GM18511 (cell line): ENCODE results near the gene ZBP1.

Experiments
- ATAC-seq: cut with Tn5 transposase; IDR thresholded peaks from one replicate; pipeline ENCODE4 v1.9.1; 2021; ENCODE audit warnings: mild to moderate bottlenecking, moderate library complexity; ENCODE audit not compliant: unreplicated experiment

ZBP1 gene

DNA sequence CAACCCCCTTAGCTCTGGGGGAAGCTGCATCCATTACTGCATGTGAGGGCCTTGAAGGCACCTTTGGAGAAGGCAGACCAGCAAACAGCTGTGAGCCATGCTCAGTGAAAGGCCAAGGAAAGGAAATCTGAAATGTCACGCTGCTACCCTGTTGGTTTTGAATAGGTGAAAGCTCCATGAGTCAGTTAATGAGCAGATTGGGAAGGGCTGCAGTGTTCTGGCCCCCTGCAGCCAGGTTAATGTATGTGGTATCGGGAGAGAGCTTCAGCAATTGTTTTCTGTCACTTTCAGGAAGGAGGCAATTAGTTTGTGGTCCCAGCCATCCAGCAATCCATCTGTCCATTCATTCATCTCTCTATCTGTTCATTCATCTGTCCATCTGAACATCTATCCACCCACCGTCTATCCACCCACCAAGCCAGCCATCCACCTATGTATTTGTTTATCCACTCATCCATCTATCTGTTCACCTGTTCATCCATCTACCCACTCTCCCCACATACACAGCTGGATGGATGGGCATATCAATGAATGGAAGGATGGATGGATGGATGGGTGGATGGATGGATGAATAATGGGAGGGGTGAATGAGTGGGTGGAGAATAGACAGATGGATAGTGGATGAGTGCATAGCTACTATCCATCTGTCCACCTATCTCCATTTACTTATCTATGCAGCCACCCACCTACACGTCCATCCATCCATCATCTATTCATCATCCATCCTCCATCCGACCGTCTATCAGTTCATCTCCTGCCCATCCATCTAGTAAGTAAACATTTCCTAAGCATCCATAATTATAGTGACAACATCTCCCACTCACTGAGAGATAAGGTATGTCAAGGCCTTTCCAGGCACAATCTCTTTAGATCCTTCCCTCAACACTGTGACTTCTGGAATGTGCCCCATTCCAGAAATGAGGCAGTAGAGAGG is 43.3 kb downstream of the ZBP1 start:
- ATAC-seq: no peak

DNA sequence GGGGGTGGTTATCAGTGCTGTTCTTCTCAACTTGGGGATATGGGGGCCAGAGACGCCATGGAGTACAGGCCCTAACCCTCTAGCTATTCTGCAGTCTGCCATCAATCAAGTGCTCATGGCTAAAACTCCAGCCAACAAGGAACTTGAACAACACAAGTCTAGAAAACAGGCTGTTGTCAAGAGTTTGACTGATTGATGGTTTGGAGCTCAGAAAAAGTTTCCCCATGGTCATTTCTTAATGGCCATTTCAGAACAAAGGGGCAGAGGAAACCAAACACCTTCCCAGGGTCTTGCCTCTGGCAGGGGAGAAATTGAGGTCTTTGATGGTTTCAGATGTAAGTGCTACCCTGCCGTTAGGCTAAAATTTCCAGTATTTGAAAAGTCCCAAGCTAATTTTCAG is 44.2 kb downstream of the ZBP1 start:
- no peak for ATAC-seq

DNA sequence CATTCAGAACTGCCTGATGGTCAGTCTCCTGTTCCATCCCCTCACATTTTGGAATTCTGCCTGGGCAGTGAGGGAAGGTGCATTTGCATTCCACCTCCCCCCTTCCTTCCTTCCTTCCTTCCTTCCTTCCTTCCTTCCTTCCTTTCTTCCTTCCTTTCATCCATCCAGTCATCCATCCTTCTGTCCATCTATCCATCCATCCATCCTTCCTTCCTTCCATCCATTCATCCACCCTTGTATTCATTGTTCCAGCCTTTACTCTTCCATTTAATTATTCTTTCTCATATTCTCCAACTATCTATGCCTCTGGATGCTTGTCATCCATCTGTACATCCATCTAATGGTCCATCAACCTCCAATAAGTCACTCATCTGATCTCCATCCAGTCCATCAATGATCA is 45.3 kb downstream of the ZBP1 start:
- ATAC-seq: no peak

DNA sequence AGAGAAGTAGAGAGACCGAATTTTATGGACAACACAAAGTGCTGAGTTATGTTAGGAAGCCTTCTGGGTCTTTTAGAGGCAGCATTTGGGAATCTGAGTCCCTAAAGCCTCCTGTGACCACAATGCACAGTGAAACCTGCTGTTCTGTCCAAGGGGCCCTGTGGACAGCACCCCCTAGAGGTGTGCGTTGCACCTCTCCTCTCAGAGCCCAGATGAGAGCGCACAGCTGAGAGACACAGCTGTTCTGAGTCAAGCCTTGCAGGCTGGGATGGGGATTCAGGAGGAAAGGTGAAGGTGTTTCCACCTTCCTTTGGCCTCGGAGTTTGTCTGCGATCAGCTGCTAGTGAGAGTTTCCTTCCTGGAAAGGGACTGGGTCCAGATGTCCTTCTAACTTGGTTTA is 46.3 kb downstream of the ZBP1 start:
- ATAC-seq: no peak

DNA sequence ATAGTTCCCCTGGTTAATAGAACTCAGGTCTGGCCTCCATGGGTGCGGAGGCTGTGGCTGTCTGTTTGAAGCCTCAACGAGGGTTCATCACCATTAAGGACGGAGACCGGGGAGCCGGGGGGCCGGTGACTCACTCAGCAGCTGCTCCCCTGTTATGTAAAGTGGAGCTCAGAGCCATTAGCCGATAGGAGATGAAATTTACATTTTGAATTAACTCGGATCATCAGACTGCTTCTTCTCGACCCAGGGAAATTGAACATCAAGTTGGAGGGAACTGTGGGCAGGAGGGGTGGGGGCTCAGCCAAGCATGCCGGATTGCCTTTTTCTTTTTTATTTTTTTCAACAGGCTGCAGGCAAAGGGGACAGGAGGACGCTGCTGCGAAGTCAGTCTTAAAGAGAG is 47.0 kb downstream of the ZBP1 start:
- no peak for ATAC-seq

DNA sequence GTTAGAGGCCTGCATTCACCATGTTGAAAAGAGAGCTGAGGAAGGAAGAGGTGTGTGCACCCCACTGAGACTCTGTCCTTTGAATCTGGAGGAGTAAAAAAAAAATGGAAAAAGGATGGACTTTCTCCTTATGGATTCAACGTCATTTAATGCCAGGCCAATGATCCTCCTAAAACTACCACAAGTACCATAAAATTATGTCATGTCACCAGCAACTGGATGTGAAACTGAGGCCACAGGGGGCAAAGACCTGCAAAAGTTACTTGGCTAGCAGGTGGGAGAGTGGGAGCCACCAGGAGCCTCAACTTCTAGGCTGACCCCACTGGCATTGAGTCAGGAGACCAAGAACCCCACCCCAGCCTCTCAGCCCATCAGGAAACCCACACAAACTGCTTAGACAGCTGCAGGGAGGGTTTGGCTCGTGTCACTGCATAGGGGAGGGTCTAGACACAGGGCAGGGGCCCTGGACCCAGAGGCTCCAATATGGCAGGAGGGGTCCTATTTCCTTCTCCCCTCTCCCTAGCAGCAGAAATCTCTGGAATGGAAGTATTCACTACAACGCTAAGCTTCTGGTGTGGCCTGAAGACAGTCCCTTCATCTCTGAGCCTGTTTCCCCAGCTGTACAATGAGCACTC is 48.3 kb downstream of the ZBP1 start:
- no peak for ATAC-seq

DNA sequence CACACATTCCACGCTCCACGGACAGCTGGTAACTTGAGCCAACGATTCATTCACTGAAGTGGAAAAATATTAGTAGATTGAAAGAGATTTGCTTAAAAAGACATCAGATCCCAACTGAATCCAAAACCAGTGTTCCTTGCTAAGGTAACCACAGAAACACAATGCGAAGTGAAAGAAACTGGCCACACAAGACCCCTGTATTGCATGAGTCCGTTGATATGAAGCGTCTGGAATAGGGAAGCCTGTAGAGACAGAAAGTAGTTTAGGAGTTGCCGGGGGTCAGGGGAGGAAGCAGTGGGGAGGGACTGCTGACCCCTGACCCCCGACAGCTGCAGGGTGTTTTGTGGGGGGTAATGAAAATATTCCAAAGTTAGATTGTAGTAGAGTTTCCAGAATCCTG is 49.3 kb downstream of the ZBP1 start:
- no peak for ATAC-seq

DNA sequence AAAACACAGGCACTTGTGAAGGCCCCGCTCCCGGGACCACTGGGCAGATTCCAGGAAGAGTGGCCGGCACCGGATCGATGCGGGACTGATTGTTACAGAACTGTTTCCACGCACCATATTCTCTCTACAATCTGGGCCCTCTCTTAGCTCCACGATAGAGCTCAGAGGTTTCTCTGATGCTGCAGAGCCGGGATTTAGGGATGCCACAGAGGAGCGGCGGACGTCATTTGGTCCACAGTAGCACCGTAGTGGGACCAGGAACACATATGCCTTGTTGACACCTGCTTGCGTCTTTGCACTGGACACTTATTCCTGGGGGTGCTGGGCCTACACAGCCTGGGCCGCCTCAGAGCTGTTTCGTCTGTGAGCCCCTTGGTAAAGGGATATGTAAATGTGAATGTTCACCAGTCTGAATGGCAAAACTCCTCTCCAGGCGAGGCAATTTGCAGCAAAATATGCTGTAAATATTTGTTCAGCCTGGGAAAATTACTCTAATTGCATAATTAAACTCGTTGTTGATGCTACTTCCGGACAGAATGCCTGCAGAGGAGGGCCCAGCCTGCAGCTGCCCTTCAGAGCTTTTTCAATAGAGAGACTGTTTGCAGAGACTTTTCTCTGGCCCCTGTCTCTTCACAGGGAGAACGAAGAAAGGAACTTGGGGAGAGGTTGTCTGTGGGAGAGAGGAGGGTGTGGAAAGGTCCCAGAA is 49.9 kb downstream of the ZBP1 start:
- ATAC-seq: no peak

DNA sequence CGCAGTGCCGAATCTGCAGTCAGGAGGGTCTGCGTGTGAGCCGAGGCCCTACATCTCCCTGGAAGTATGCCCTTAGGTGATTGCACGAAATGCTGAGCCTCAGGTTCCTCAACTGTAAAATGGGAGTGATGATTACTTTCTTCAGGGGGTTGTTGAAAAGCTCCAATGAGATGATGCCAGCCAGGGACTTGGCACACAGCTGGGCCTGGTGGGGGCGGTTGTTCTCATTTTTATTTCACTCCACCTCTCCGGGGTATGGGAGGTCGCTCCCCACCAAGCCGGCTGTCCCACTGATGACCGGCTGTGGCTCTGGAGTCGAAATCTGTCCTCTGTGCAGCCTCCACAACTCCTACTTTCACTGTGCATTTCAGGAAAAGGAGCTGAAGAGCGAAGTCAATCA is 51.3 kb downstream of the ZBP1 start:
- ATAC-seq: no peak

DNA sequence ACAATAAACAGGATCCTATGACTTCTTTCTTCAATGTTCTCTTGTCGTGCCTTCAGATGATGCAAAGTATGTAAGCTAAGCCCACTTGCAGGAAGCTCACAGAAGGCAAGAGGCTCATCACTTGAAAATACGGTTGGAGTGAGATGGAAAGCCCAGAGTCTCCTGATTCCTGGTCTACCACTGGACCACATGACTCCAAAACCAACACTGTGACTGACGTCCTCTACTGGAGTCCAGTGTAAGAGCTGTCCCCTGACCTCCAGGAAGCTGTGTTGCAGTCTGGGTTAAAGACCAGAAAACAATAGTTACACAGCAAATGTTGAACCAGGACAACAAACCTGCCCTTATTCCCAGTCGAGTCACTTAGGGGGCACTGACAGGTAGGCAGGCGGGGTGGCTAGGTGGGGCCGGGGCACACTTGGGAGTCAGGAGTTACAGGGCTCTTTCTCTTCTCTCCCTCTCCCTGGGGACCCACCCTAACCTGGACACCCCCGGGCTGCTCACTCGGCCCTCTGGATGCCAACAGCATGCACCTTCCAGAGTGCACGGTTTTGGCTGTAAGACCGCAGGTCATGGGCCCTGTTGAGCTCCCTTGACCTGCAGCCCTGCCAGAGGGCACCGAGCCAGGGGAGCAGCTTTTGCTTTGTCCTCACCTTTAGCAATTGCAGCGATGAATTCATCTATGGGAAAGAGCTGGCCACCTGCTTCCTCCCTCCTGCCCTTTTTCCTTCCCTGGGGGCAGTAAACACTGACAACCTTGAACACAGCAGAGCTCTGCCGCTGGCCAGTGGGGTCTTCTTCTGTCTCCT is 51.9 kb downstream of the ZBP1 start:
- ATAC-seq: no peak

DNA sequence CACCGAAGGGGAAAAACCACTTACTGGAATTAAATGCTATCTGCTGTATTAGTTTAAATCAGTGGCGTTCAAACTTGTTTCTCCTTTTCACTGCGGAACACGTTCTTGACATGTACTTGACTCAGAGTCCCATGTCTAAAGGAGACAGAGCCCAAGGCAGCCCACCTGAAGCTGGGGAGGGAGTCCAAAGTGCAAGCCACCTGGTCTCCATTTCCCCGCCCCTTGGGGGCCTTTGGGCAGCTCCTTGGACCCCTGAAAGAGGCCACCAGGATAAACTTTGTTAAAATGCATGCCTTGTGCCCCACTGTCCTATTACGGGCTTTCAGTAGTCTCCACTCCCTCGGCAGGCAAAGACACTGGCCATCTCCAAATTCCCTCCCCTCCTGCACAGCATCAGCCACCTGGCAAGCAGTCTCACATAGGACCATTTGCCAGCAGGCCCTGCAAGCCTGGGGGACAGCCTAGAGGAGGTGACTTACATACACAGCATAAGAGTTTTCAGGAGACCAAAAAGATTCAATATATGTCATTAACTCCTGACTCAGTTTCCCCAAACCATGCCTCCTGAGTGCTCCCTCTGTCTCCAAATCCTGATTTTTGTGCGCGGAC is 52.7 kb downstream of the ZBP1 start:
- no peak for ATAC-seq

DNA sequence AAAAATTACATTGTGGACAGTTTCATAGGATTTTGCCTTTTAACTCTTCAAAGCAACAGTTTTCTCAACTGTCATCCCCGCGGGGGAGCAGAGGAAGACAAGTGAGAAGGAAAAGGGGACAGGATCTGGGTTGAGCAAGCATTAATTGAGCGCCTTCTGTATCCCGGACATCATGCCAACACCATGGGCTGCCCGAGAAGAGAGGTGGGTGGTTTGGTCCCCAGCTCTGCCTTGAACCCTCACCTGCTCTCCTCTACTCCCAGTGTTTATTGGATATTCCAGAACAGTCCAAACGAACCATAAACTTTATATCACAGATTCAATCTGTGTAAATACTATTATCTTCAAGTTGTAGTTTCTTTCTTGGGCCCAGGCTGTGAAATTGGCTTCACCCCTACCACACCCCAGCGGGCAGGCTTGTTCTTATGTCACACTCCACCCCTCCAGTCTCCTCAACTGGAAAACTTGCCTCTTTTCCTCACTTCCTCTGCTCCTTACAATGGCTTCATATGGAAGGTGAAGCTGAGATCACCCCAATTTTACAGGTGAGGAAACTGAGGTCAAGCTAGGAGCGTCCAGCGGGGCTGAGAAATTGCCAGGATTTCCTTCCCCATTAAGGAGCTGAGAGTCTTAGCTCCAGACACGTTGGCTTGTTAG is 53.3 kb downstream of the ZBP1 start:
- no peak for ATAC-seq

DNA sequence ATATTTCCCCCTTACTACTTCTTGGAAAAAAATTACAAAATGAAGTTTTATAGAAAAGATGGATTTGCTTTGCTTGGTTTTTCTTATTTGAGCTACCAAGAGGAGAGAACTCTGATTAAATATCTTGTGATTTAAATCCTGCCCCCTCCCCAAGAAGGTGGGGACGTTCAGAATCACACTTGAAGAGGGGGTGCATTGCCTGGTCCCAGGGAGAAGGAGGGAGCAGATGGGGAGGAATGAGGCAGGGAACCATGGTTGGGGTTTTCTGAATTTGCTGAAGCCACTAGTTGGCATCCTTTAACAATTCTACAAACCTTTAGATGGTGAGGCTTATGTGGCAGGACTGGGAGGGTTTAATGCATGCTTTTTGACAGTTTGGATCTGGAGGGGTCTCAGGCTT is 53.8 kb downstream of the ZBP1 start:
- no peak for ATAC-seq

DNA sequence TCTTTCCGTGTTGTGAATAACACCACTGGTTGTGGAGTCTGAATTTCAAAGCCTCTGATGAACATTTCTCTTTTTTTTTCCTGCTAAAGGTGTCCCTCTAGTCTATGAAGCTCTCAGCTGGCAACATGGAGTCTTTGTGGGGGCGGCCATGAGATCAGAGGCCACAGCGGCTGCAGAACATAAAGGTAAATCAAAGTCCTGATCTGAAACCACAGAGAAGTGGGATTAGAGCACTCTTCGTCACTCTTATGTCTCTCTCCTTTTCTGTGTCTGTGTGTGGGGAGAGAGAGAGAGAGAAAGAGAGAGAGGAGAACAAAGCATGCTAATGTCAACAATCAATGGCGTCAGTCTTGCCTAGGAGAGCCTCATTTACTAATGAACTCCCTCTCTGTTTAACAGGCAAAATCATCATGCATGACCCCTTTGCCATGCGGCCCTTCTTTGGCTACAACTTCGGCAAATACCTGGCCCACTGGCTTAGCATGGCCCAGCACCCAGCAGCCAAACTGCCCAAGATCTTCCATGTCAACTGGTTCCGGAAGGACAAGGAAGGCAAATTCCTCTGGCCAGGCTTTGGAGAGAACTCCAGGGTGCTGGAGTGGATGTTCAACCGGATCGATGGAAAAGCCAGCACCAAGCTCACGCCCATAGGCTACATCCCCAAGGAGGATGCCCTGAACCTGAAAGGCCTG is 55.1 kb downstream of the ZBP1 start:
- no peak for ATAC-seq

DNA sequence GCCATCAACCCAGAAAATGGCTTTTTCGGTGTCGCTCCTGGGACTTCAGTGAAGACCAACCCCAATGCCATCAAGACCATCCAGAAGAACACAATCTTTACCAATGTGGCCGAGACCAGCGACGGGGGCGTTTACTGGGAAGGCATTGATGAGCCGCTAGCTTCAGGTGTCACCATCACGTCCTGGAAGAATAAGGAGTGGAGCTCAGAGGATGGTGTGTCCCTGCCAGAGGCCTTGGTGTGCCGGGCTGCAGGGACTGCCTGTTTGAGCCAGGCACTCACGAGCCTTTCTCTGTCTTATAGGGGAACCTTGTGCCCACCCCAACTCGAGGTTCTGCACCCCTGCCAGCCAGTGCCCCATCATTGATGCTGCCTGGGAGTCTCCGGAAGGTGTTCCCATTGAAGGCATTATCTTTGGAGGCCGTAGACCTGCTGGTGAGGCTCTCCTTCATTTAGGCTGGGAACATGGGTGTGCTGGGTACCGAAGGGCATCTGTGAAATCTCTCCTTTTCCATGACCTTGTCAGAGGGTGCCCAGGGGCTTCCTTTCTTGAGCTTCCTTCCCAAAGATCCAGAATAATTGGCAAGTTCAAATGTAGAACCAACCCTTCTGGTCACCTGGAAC is 55.9 kb downstream of the ZBP1 start:
- no peak for ATAC-seq

DNA sequence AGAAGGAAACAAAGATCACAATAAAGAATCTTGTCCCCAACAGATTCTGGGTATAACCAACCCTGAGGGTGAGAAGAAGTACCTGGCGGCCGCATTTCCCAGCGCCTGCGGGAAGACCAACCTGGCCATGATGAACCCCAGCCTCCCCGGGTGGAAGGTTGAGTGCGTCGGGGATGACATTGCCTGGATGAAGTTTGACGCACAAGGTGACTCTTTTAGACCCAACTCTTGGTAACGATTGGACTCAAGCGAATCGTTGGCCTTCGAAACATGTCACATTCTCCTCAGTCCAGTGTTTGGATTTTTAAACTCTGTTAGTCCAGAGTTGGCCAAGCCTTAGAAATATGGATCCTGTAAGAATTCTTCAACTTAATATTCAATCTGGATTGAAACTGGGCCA is 56.7 kb downstream of the ZBP1 start:
- ATAC-seq: no peak

DNA sequence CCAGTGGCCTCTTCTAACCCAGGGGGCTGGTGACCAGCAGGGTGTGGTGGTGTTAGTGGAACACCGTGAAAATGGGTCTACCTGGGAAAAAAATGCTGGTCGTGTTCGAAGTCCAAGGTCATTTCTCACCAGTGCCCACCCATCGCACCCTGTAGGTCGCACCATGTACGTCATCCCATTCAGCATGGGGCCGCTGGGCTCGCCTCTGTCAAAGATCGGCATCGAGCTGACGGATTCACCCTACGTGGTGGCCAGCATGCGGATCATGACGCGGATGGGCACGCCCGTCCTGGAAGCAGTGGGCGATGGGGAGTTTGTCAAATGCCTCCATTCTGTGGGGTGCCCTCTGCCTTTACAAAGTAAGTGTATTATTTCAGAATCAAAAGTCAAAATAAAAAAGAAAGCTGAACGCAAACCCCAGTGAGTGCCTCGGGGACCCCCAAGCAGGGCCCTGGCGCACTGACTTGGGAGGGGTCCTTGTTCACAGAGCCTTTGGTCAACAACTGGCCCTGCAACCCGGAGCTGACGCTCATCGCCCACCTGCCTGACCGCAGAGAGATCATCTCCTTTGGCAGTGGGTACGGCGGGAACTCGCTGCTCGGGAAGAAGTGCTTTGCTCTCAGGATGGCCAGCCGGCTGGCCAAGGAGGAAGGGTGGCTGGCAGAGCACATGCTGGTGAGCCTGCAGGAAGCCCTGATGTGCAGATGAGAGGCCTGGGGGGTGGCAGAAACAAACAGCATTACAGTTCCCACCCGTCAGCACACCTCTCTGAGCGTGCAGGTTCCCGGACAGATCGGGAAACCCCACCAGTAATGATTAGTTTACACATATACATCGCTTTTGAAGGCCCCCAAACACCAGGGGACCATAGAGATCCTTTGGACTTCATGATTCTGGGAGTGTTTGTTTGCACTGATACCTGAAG is 57.4 kb downstream of the ZBP1 start:
- no peak for ATAC-seq
